HG03025 (cell line): Measurements from ENCODE around the gene CC2D2B.

Experiments used
- ATAC-seq: cut with Tn5 transposase; IDR thresholded peaks from one replicate; pipeline ENCODE4 v1.9.1; 2021; ENCODE audit warnings: mild to moderate bottlenecking, moderate library complexity; ENCODE audit not compliant: unreplicated experiment, low FRiP score

CC2D2B gene

DNA sequence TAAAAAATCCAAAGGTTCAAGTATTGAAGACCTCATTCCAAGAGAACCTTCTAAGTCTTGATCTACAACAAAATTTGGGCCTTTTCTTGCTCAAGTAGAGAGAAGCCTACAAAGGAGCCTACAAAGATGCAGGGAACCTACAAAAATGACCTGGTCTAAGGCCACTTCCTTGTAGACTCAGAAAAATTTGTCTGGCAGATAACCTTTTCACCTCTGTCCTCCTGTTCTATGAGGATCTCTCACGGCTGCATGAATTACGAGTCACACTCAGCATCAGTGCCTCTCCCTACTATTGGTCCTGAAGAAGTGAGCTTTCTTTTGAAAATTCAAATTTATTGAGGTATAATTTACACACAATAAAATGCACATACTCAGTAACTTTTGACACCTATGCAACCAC is 164.9 kb downstream of the CC2D2B start:
- no peak for ATAC-seq

GRCh38 chr10:96073722-96074121 is 165.9 kb downstream of the CC2D2B start:
- no peak for ATAC-seq

GRCh38 chr10:96074776-96075175 is 167.0 kb downstream of the CC2D2B start:
- no peak for ATAC-seq

DNA sequence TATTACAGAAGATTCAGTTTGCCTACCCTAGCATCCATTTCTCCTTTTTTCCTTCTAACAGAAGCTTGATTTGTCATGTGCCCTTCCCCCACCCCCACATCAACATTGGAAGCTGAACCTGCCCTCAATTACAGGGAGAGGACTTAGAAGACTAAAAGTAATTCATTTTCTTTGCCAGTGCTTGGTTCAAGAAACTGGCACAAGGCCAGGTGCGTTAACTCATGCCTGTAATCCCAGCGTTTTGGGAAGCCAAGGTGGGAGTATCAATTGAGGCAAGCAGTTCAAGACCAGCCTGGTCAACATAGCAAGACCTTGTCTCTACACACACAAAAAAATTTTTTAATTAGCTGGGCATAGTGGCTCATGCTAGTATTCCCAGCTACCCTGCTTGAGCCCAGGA is 168.2 kb downstream of the CC2D2B start:
- ATAC-seq = no peak

DNA sequence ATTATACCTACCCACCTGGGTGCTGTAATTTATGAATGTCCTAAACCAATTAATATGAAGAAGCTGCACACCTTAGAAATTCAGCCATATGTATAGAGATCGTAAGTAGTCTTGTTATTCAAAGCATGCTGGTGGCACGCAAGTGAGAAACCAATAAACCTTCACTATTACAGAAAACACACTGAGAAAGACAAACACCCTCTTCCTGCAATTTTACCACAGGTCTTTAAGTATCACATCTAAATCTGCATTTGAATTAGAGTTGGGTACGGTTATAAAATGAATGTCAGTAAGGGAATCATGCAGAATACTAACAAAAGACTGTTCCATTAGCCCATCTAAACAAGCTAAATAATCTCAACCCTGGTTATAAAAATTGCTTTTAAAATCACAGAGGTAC is 169.4 kb downstream of the CC2D2B start:
- no peak for ATAC-seq

DNA sequence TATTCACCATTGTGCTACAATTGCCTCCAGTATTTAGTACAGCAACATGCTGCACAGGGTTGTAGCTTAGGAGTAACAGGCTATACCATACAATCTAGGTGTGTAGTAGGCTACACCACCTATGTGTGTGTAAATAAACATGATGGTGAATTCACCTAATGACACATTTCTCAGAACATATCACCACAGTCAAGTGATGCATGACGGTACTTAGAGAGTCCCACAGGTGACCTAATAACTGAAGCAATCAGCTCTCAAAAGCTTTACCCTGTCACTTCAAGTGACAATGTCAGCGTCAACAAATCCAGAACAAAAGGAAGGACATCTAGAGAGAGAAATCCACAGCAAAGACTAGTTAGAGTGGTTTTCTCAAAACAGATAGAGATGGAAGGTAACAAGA is 174.4 kb downstream of the CC2D2B start:
- no peak for ATAC-seq
